Upper lobe of left lung (tissue), 4 donors: ENCODE data around the gene ITGA2.

Experiments
- CTCF ChIP-seq, 6 experiments: fragments of 450-650 bp in 4 of 6; fragments of 200-600 bp in 2 of 6; sonication (generic) in 2 of 6; IDR thresholded peaks; one replicate each; pipeline ENCODE4 v1.5.1; 2016 to 2019; ENCODE audit warnings: antibody characterized with exemption in 6 of 6
- EP300 ChIP-seq, 4 donors: sonication (generic); formaldehyde crosslinking; IDR thresholded peaks; one replicate each; pipeline ENCODE4 v1.5.1; 2017; ENCODE audit warnings: antibody characterized with exemption in 4 of 4, control low read depth in 2 of 4
- POLR2A ChIP-seq, 4 donors: fragments of 450-650 bp; IDR thresholded peaks; one replicate each; pipeline ENCODE4 v1.5.1; 2016 to 2017; ENCODE audit warnings: antibody characterized with exemption in 4 of 4, mild to moderate bottlenecking in 2 of 4
- POLR2AphosphoS5 ChIP-seq, 2 donors: sonication (generic); formaldehyde crosslinking; IDR thresholded peaks; one replicate each; pipeline ENCODE4 v1.5.1; 2017; ENCODE audit warnings: antibody characterized with exemption in 2 of 2

GRCh38 chr5:53089481-53089991 is 100.4 kb downstream of the ITGA2 start:
- TF ChIP-seq CTCF (IDR thresholded peaks at IDR 0.05), result no peak
- no peak for TF ChIP-seq POLR2A (IDR thresholded peaks at IDR 0.05)
- no peak for TF ChIP-seq POLR2AphosphoS5 (IDR thresholded peaks at IDR 0.05)
- no peak for TF ChIP-seq EP300 (IDR thresholded peaks at IDR 0.05)
